ENCODE measurements around the gene FOXD3.

The FOXD3 gene

GRCh38 chr1:63330331-63330916 is 8.1 kb downstream of the FOXD3 start:
- TF ChIP-seq TAF1 (IDR thresholded peaks at IDR 0.05; ENCODE audit: borderline replicate concordance, insufficient read depth, low read length) (no peak), FOXP2 (optimal IDR thresholded peaks at IDR 0.05; ENCODE audit: borderline replicate concordance, extremely low read depth, extremely low read length, insufficient read depth) (no peak), REST (IDR thresholded peaks at IDR 0.05; ENCODE audit: insufficient read depth in 1 of 2, low read depth in 2 of 2, low read length in 2 of 2) (no peak), POLR2AphosphoS5 (IDR thresholded peaks at IDR 0.05; ENCODE audit: low read depth, low read length) (no peak), SIN3A (IDR thresholded peaks at IDR 0.05; ENCODE audit: borderline replicate concordance, insufficient read depth, low read length) (no peak)

GRCh38 chr1:63342402-63342801 is 20.0 kb downstream of the FOXD3 start:
- TF ChIP-seq FOXP2 (optimal IDR thresholded peaks at IDR 0.05; ENCODE audit: borderline replicate concordance, extremely low read depth, extremely low read length, insufficient read depth): no peak
- no peak for TF ChIP-seq SIN3A (IDR thresholded peaks at IDR 0.05; ENCODE audit: borderline replicate concordance, insufficient read depth, low read length)
- TF ChIP-seq POLR2AphosphoS5 (IDR thresholded peaks at IDR 0.05; ENCODE audit: low read depth, low read length): no peak
- TF ChIP-seq REST (IDR thresholded peaks at IDR 0.05; ENCODE audit: insufficient read depth in 1 of 2, low read depth in 2 of 2, low read length in 2 of 2): no peak
- TF ChIP-seq TAF1 (IDR thresholded peaks at IDR 0.05; ENCODE audit: borderline replicate concordance, insufficient read depth, low read length): no peak

GRCh38 chr1:63343922-63344321 is 21.6 kb downstream of the FOXD3 start:
- TF ChIP-seq SIN3A (IDR thresholded peaks at IDR 0.05; ENCODE audit: borderline replicate concordance, insufficient read depth, low read length): no peak
- TF ChIP-seq POLR2AphosphoS5 (IDR thresholded peaks at IDR 0.05; ENCODE audit: low read depth, low read length): no peak

GRCh38 chr1:63350320-63350719 is 28.0 kb downstream of the FOXD3 start:
- no peak for TF ChIP-seq REST (IDR thresholded peaks at IDR 0.05; ENCODE audit: insufficient read depth in 1 of 2, low read depth in 2 of 2, low read length in 2 of 2)
- TF ChIP-seq SIN3A (IDR thresholded peaks at IDR 0.05; ENCODE audit: borderline replicate concordance, insufficient read depth, low read length): no peak
- TF ChIP-seq POLR2AphosphoS5 (IDR thresholded peaks at IDR 0.05; ENCODE audit: low read depth, low read length): no peak
- no peak for TF ChIP-seq FOXP2 (optimal IDR thresholded peaks at IDR 0.05; ENCODE audit: borderline replicate concordance, extremely low read depth, extremely low read length, insufficient read depth)
- no peak for TF ChIP-seq TAF1 (IDR thresholded peaks at IDR 0.05; ENCODE audit: borderline replicate concordance, insufficient read depth, low read length)

GRCh38 chr1:63352736-63353135 is 30.4 kb downstream of the FOXD3 start:
- TF ChIP-seq SIN3A (IDR thresholded peaks at IDR 0.05; ENCODE audit: borderline replicate concordance, insufficient read depth, low read length): no peak
- no peak for TF ChIP-seq TAF1 (IDR thresholded peaks at IDR 0.05; ENCODE audit: borderline replicate concordance, insufficient read depth, low read length)
- no peak for TF ChIP-seq FOXP2 (optimal IDR thresholded peaks at IDR 0.05; ENCODE audit: borderline replicate concordance, extremely low read depth, extremely low read length, insufficient read depth)
- no peak for TF ChIP-seq REST (IDR thresholded peaks at IDR 0.05; ENCODE audit: insufficient read depth in 1 of 2, low read depth in 2 of 2, low read length in 2 of 2)
- no peak for TF ChIP-seq POLR2AphosphoS5 (IDR thresholded peaks at IDR 0.05; ENCODE audit: low read depth, low read length)
